Naive B cell (primary cell): ENCODE data around the gene SCNM1. TPM values are rescaled to one million over a fixed set of nuclear protein-coding genes. Genes with fewer than 3 reads are reported as not detected.
"Not testable (repeated sequence)": the region's sequence is repeated elsewhere in the genome, so short reads cannot be mapped to it uniquely, and the experiment has no call there.

Source experiments
- ATAC-seq, 2 donors: fragments of 150-1000 bp; cut with Tn5 transposase; 2 replicates each; pipeline ENCODE4 v1.10.0; 2021; ENCODE audit warnings: low read depth in 2 of 2, mild to moderate bottlenecking in 2 of 2, moderate library complexity in 2 of 2
- DNase-seq: peaks from one replicate; pipeline ENCODE4 v3.0.0; 2022
- H3K27ac Mint-ChIP-seq, 6 donors: one replicate each; pipeline ENCODE4 v1.8.0; 2020 to 2022; ENCODE audit warnings: mild to moderate bottlenecking in 6 of 6, mixed read lengths in 6 of 6, moderate library complexity in 5 of 6, inconsistent platforms in 2 of 6
- H3K27me3 Mint-ChIP-seq, 3 donors: one replicate each; pipeline ENCODE4 v1.8.0; 2021 to 2022; ENCODE audit warnings: mixed read lengths in 3 of 3, mild to moderate bottlenecking in 1 of 3
- H3K36me3 Mint-ChIP-seq, 2 donors: one replicate each; pipeline ENCODE4 v1.8.0; 2020 to 2022; ENCODE audit warnings: mixed read lengths in 2 of 2, inconsistent platforms in 1 of 2, mild to moderate bottlenecking in 1 of 2
- H3K4me1 Mint-ChIP-seq, 3 donors: one replicate each; pipeline ENCODE4 v1.8.0; 2020 to 2022; ENCODE audit warnings: mixed read lengths in 3 of 3, inconsistent platforms in 1 of 3, mild to moderate bottlenecking in 1 of 3, moderate library complexity in 1 of 3
- H3K4me3 Mint-ChIP-seq, 8 donors: one replicate each; pipeline ENCODE4 v1.8.0; 2020 to 2022; ENCODE audit warnings: mild to moderate bottlenecking in 8 of 8, mixed read lengths in 8 of 8, moderate library complexity in 8 of 8, inconsistent platforms in 2 of 8
- H3K9me3 Mint-ChIP-seq, 7 donors: one replicate each; pipeline ENCODE4 v1.8.0; 2020 to 2022; ENCODE audit warnings: mixed read lengths in 7 of 7, mild to moderate bottlenecking in 5 of 7, inconsistent platforms in 2 of 7, moderate library complexity in 1 of 7
- polyA plus RNA-seq, 6 donors: library from polyadenylated mRNA; unstranded; fragments of 300-500 nt; fragmentation: Illumina TruSeq; gene quantifications; one replicate each; pipeline ENCODE4 v1.2.3, GENCODE V29; 2021; ENCODE audit warnings: low read depth in 6 of 6

The SCNM1 gene
- polyA plus RNA-seq, 6 donors from 2014 or later, result 62.2 to 96.1 (median 71.2) TPM

- Mint-ChIP-seq H3K36me3 (peaks cover 2 to 7% of the 10 kb centered on the region in 2 donors), H3K27me3 (peaks cover 0 to 5% (median 0%) of the 10 kb centered on the region in 3 donors), H3K9me3 (no peaks in the 10 kb centered on the region), H3K27ac (peak within 1 kb of the TSS; percentile 87 to 99 (median 98)), H3K4me3 (peak within 1 kb of the TSS; percentile 96 to 100 (median 99)), H3K4me1 (peaks cover 29 to 35% (median 30%) of the 10 kb centered on the region in 3 donors)
- peak; percentile 83 for DNase-seq
- peak; percentile 91 to 93 for ATAC-seq
Observed at GRCh38 chr1:151189637-151190445, 23.9 kb downstream of the SCNM1 start, which contains the start of gene VPS72. Gene VPS72 (minus strand): TSS chr1:151190197. CDS start chr1:151190121, 76 bp downstream.

GRCh38 chr1:151192047-151192446, 26.1 kb downstream of the SCNM1 start:
- no peak overlapping the region for H3K27ac Mint-ChIP-seq
- H3K4me1 Mint-ChIP-seq, result peaks cover 24 to 36% (median 26%) of the 10 kb centered on the region in 3 donors
- peaks cover 0 to 7% of the 10 kb centered on the region in 2 donors for H3K36me3 Mint-ChIP-seq
- no peaks in the 10 kb centered on the region for H3K9me3 Mint-ChIP-seq
- DNase-seq (no peak), ATAC-seq (no peak)
- peak overlapping the region in 1 of 8 donors; percentile 64 for H3K4me3 Mint-ChIP-seq
- H3K27me3 Mint-ChIP-seq, result peaks cover 0 to 5% (median 0%) of the 10 kb centered on the region in 3 donors

- H3K4me3 Mint-ChIP-seq, result no peak overlapping the region
- H3K36me3 Mint-ChIP-seq, result peaks cover 0 to 8% of the 10 kb centered on the region in 2 donors
- DNase-seq (no peak), ATAC-seq (no peak)
- H3K27ac Mint-ChIP-seq, result no peak overlapping the region
- peaks cover 24 to 35% (median 25%) of the 10 kb centered on the region in 3 donors for H3K4me1 Mint-ChIP-seq
- H3K27me3 Mint-ChIP-seq, result peaks cover 0 to 5% (median 0%) of the 10 kb centered on the region in 3 donors
- no peaks in the 10 kb centered on the region for H3K9me3 Mint-ChIP-seq
Observed at GRCh38 chr1:151193304-151193703, 27.4 kb downstream of the SCNM1 start.

- H3K4me3 Mint-ChIP-seq, result peak overlapping the region in 2 of 8 donors; percentile 1 to 67
Observed at GRCh38 chr1:151193856-151194255, 27.9 kb downstream of the SCNM1 start.

GRCh38 chr1:151194894-151195594, 29.1 kb downstream of the SCNM1 start:
- not testable (repeated sequence) for ATAC-seq, H3K27me3 Mint-ChIP-seq, DNase-seq, H3K9me3 Mint-ChIP-seq
- H3K36me3 Mint-ChIP-seq, result peaks cover 0 to 11% of the 10 kb centered on the region in 2 donors
- H3K27ac Mint-ChIP-seq, result peak overlapping the region in 1 of 6 donors; percentile 27
- peaks cover 28 to 37% (median 30%) of the 10 kb centered on the region in 3 donors for H3K4me1 Mint-ChIP-seq
- H3K4me3 Mint-ChIP-seq, result peak overlapping the region in 1 of 8 donors; percentile 22

More at GRCh38 chr1:151193856-151194255, 27.9 kb downstream of the SCNM1 start:
- DNase-seq, result no peak
- no peak for ATAC-seq
- H3K27me3 Mint-ChIP-seq, result peaks cover 0 to 5% (median 0%) of the 10 kb centered on the region in 3 donors
- H3K36me3 Mint-ChIP-seq, result peaks cover 0 to 14% of the 10 kb centered on the region in 2 donors
- H3K9me3 Mint-ChIP-seq, result no peaks in the 10 kb centered on the region
- H3K4me1 Mint-ChIP-seq, result peaks cover 24 to 34% (median 24%) of the 10 kb centered on the region in 3 donors
- no peak overlapping the region for H3K27ac Mint-ChIP-seq

GRCh38 chr1:151196292-151196800, 30.4 kb downstream of the SCNM1 start:
- ATAC-seq, result peak; percentile 21 to 27
- peaks cover 0 to 9% of the 10 kb centered on the region in 2 donors for H3K36me3 Mint-ChIP-seq

GRCh38 chr1:151197863-151198253, 31.9 kb downstream of the SCNM1 start:
- DNase-seq (no peak), ATAC-seq (no peak)
- Mint-ChIP-seq H3K36me3 (peaks cover 0 to 9% of the 10 kb centered on the region in 2 donors), H3K27ac (peak overlapping the region; percentile 94 to 99 (median 98)), H3K27me3 (peaks cover 0 to 5% (median 0%) of the 10 kb centered on the region in 3 donors), H3K4me3 (peak overlapping the region; percentile 93 to 100 (median 98)), H3K4me1 (peaks cover 34 to 44% (median 40%) of the 10 kb centered on the region in 3 donors), H3K9me3 (no peaks in the 10 kb centered on the region)

More at GRCh38 chr1:151196292-151196800, 30.4 kb downstream of the SCNM1 start:
- Mint-ChIP-seq H3K27ac (peak overlapping the region in 1 of 6 donors; percentile 24), H3K27me3 (peaks cover 0 to 5% (median 0%) of the 10 kb centered on the region in 3 donors), H3K4me3 (peak overlapping the region in 6 of 8 donors; percentile 20 to 78 (median 56)), H3K4me1 (peaks cover 29 to 33% (median 29%) of the 10 kb centered on the region in 3 donors), H3K9me3 (no peaks in the 10 kb centered on the region)
- DNase-seq, result peak; percentile 48

- H3K27ac Mint-ChIP-seq, result peak within 1 kb of the TSS; percentile 96 to 99 (median 98)
- peak within 1 kb of the TSS; percentile 93 to 100 (median 98) for H3K4me3 Mint-ChIP-seq
- DNase-seq (peak; percentile 96), ATAC-seq (peak; percentile 91 to 94)
- peaks cover 34 to 46% (median 40%) of the 10 kb centered on the region in 3 donors for H3K4me1 Mint-ChIP-seq
- no peaks in the 10 kb centered on the region for H3K9me3 Mint-ChIP-seq
- peaks cover 0 to 9% of the 10 kb centered on the region in 2 donors for H3K36me3 Mint-ChIP-seq
- peaks cover 0 to 5% (median 0%) of the 10 kb centered on the region in 3 donors for H3K27me3 Mint-ChIP-seq
Observed at GRCh38 chr1:151198254-151199127, 32.5 kb downstream of the SCNM1 start, which contains the start of gene PIP5K1A. Gene PIP5K1A (plus strand): TSS chr1:151198552. CDS start chr1:151198997, 445 bp downstream.

GRCh38 chr1:151199873-151200581, 34.1 kb downstream of the SCNM1 start:
- H3K4me1 Mint-ChIP-seq, result peaks cover 34 to 54% (median 52%) of the 10 kb centered on the region in 3 donors
- peak overlapping the region; percentile 93 to 100 (median 98) for H3K4me3 Mint-ChIP-seq
- DNase-seq (no peak), ATAC-seq (no peak)
- no peaks in the 10 kb centered on the region for H3K27me3 Mint-ChIP-seq
- no peaks in the 10 kb centered on the region for H3K9me3 Mint-ChIP-seq
- peaks cover 0 to 9% of the 10 kb centered on the region in 2 donors for H3K36me3 Mint-ChIP-seq
- peak overlapping the region; percentile 24 to 99 (median 98) for H3K27ac Mint-ChIP-seq

- not testable (repeated sequence) for H3K36me3 Mint-ChIP-seq, DNase-seq, H3K27me3 Mint-ChIP-seq, ATAC-seq, H3K4me3 Mint-ChIP-seq, H3K9me3 Mint-ChIP-seq
- Mint-ChIP-seq H3K27ac (peak overlapping the region in 2 of 6 donors; percentile 21 to 28), H3K4me1 (peaks cover 8 to 34% (median 34%) of the 10 kb centered on the region in 3 donors)
Observed at GRCh38 chr1:151205381-151205965, 39.5 kb downstream of the SCNM1 start.

GRCh38 chr1:151210830-151211229, 44.9 kb downstream of the SCNM1 start:
- Mint-ChIP-seq H3K36me3 (no peaks in the 10 kb centered on the region), H3K4me3 (no peak overlapping the region)

More at GRCh38 chr1:151210830-151211229, 44.9 kb downstream of the SCNM1 start:
- H3K27ac Mint-ChIP-seq, result no peak overlapping the region
- peaks cover 12 to 25% (median 17%) of the 10 kb centered on the region in 3 donors for H3K4me1 Mint-ChIP-seq
- DNase-seq (no peak), ATAC-seq (no peak)
- no peaks in the 10 kb centered on the region for H3K9me3 Mint-ChIP-seq
- H3K27me3 Mint-ChIP-seq, result no peaks in the 10 kb centered on the region
